ENCODE results near the gene MVK. TPM values are rescaled to one million over a fixed set of nuclear protein-coding genes. Genes with fewer than 3 reads are reported as not detected.

MVK gene
- total RNA-seq, 4 donors from 2014 or later: 6.2 to 18.7 (median 12.2) TPM

DNA sequence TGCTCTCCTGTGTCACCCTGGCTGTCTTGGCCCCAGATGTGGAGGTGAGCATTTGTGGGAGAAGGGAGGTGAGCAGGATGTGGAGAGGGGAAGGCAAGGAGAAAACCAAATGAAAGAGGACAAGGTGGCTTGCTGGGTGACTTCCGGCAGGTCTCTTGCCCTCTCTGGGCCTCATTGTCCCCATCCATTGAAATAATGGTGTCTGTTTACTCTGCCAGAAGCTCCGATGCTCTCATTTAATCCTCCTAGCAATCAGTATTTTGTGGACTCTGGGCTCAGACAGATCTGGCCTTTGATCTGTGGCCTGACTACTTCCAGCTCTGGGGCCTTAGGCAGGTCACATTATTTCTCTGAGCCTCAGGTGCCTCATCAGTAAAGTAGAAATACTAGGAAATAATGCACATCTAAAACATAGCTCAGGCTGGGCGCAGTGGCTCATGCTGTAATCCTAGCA lies 30.6 kb downstream of the MVK start:
- Histone ChIP-seq H3K36me3 (no peaks in the 10 kb centered on the region), H3K4me3 (no peak overlapping the region), H3K27me3 (peaks cover 0 to 43% (median under 1%) of the 10 kb centered on the region in 4 donors), H3K27ac (replicated peaks in 1 of 4) (no peak overlapping the region), H3K9me3 (no peaks in the 10 kb centered on the region), H3K4me1 (peaks cover 6 to 13% (median 11%) of the 10 kb centered on the region in 4 donors)
- no peak for DNase-seq (ENCODE audit: extremely low spot score)
- intact Hi-C loops (cut with DNase I): no loop called here
- TF ChIP-seq POLR2A (IDR thresholded peaks at IDR 0.05; ENCODE audit: low read depth) (no peak), POLR2AphosphoS5 (IDR thresholded peaks at IDR 0.05) (no peak), EP300 (IDR thresholded peaks at IDR 0.05) (no peak)
- TF ChIP-seq, protein P1, sequence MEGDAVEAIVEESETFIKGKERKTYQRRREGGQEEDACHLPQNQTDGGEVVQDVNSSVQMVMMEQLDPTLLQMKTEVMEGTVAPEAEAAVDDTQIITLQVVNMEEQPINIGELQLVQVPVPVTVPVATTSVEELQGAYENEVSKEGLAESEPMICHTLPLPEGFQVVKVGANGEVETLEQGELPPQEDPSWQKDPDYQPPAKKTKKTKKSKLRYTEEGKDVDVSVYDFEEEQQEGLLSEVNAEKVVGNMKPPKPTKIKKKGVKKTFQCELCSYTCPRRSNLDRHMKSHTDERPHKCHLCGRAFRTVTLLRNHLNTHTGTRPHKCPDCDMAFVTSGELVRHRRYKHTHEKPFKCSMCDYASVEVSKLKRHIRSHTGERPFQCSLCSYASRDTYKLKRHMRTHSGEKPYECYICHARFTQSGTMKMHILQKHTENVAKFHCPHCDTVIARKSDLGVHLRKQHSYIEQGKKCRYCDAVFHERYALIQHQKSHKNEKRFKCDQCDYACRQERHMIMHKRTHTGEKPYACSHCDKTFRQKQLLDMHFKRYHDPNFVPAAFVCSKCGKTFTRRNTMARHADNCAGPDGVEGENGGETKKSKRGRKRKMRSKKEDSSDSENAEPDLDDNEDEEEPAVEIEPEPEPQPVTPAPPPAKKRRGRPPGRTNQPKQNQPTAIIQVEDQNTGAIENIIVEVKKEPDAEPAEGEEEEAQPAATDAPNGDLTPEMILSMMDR (IDR thresholded peaks at IDR 0.05): no peak
- 96% methylated on average over 3 of the region's 3 CpGs for WGBS

GRCh38 chr12:109605016-109605415 lies 31.4 kb downstream of the MVK start:
- intact Hi-C loops (cut with DNase I): no loop called here
- Histone ChIP-seq H3K36me3 (no peaks in the 10 kb centered on the region), H3K9me3 (no peaks in the 10 kb centered on the region), H3K27ac (replicated peaks in 1 of 4) (no peak overlapping the region), H3K4me3 (no peak overlapping the region), H3K27me3 (peaks cover 0 to 52% (median 3%) of the 10 kb centered on the region in 4 donors), H3K4me1 (peaks cover 6 to 13% (median 11%) of the 10 kb centered on the region in 4 donors)
- TF ChIP-seq POLR2A (IDR thresholded peaks at IDR 0.05; ENCODE audit: low read depth): no peak
- TF ChIP-seq POLR2AphosphoS5 (IDR thresholded peaks at IDR 0.05): no peak
- TF ChIP-seq, protein P1 (IDR thresholded peaks at IDR 0.05): no peak
- TF ChIP-seq EP300 (IDR thresholded peaks at IDR 0.05): no peak
- WGBS: 81% methylated on average over 5 of the region's 5 CpGs
- no peak for DNase-seq (ENCODE audit: extremely low spot score)

GRCh38 chr12:109605599-109606228 lies 32.1 kb downstream of the MVK start:
- no peak overlapping the region for H3K4me3 ChIP-seq
- H3K4me1 ChIP-seq: peaks cover 6 to 13% (median 11%) of the 10 kb centered on the region in 4 donors
- peaks cover 0 to 59% (median 3%) of the 10 kb centered on the region in 4 donors for H3K27me3 ChIP-seq
- no peak overlapping the region for H3K27ac ChIP-seq (replicated peaks in 1 of 4)
- DNase-seq (ENCODE audit: extremely low spot score): no peak
- no peak for TF ChIP-seq POLR2A (IDR thresholded peaks at IDR 0.05; ENCODE audit: low read depth)
- no peak for TF ChIP-seq POLR2AphosphoS5 (IDR thresholded peaks at IDR 0.05)
- TF ChIP-seq, protein P1 (IDR thresholded peaks at IDR 0.05): no peak
- TF ChIP-seq EP300 (IDR thresholded peaks at IDR 0.05): no peak
- intact Hi-C loops (cut with DNase I): no loop called here
- whole genome bisulfite sequencing: 88% methylated on average over 13 of the region's 13 CpGs
- no peaks in the 10 kb centered on the region for H3K36me3 ChIP-seq
- H3K9me3 ChIP-seq: no peaks in the 10 kb centered on the region

DNA sequence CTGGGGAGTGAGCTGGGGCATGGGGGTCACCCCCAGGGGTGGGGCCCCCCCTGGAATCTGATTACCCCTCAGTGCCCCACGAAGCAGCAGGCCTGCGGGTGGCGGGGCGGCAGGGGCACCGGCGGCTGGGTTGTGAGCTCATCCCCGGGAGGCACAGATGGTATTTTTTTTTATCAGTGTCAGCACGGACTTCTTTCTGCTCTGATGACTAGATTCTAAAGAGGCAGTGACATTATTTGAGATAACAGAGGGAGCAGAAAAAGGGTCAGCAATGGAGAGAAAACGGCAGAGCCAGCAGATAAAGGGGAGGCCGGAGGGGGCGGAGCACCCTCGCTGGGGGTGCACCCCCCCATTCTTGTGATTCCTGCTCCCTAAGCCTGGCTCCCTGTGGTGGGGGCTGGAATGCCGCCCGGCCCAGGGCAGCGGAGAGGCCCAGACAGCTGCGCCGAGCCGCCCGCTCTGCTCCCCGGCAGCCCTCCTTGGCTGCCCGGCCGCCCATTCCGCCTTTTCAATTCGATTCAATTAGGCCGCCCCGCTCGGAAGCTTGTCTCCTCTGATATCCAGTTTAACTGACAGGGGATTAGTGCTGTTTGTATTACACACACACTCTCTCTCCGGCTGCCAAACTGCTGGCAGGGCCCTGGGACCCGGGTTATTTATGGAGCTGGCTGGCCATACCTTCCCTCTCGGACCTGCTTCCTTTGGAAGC lies 32.9 kb downstream of the MVK start:
- Histone ChIP-seq H3K36me3 (no peaks in the 10 kb centered on the region), H3K9me3 (no peaks in the 10 kb centered on the region), H3K27me3 (peaks cover 0 to 66% (median 3%) of the 10 kb centered on the region in 4 donors), H3K27ac (replicated peaks in 1 of 4) (no peak overlapping the region), H3K4me3 (peak overlapping the region; percentile 3 to 23 (median 20)), H3K4me1 (peaks cover 6 to 13% (median 11%) of the 10 kb centered on the region in 4 donors)
- DNase-seq (ENCODE audit: extremely low spot score): no peak
- TF ChIP-seq POLR2AphosphoS5 (IDR thresholded peaks at IDR 0.05): no peak
- no peak for TF ChIP-seq POLR2A (IDR thresholded peaks at IDR 0.05; ENCODE audit: low read depth)
- TF ChIP-seq, protein P1 (IDR thresholded peaks at IDR 0.05): no peak
- TF ChIP-seq EP300 (IDR thresholded peaks at IDR 0.05): no peak
- WGBS: 25% methylated on average over 27 of the region's 30 CpGs
- intact Hi-C loops (cut with DNase I): no loop called here

Measured in esophagus muscularis mucosa (tissue), 4 donors.